Measurements from ENCODE around the gene KIAA1671.

Gene KIAA1671

DNA sequence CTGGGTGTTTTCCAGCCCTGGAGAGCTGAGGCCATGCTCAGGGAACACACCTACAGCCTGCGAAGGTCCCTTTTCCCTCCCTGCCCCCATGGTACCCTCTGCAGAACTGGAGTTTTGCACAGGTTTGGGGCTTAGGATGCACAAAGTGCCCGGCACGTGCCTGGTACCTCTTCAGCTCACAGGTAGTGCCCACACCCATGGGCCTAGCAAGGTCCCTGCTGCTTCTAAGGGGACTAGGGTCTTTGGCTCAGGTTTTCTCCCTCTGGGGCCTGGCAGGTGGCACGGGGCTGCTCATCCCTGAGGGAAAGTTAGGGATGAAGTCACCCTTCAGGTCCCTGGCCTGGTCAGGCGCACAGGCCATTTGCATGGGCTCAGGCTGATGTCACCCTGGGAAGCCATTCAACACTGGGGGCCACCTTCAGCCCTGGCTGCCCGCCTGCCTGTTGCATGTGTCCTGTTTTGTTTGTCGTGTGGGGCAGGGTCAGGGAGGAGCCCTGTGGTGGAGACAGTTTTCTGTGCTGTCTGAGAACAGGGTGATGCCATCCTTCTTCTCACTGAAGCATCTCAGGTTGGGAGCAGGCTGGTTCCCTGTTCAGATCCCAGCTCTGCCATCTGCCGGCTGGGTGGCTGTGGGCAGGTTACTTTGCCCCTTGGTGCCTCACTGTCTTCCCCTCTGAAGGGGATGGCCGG lies 178.8 kb downstream of the KIAA1671 start:
- Histone ChIP-seq H3K18ac (ENCODE audit: low read length) (no peak overlapping the region), H3K14ac (ENCODE audit: low read length) (no peak overlapping the region), H3K79me1 (ENCODE audit: low read length) (no peaks in the 10 kb centered on the region), H2BK120ac (ENCODE audit: insufficient read depth, low read length, poor library complexity) (no peak overlapping the region), H3K9me3 (ENCODE audit: insufficient read depth, low read depth, low read length) (no peaks in the 10 kb centered on the region), H4K8ac (ENCODE audit: low read depth, low read length) (no peak overlapping the region), H2BK5ac (ENCODE audit: low read depth, low read length, poor library complexity) (no peak overlapping the region), H2BK12ac (ENCODE audit: low read length) (no peak overlapping the region), H3K79me2 (ENCODE audit: control insufficient read depth, insufficient read depth, low read length, poor library complexity) (no peaks in the 10 kb centered on the region), H3K27ac (ENCODE audit: low read depth, low read length) (no peak overlapping the region), H3K4ac (ENCODE audit: low read depth, low read length) (no peak overlapping the region), H3K4me3 (ENCODE audit: low read depth, low read length) (no peak overlapping the region), H3K4me1 (ENCODE audit: control insufficient read depth in 1 of 2, insufficient read depth in 2 of 2, low read length in 2 of 2) (peaks cover 3 to 11% of the 10 kb centered on the region in 2 experiments), H3K27me3 (ENCODE audit: insufficient read depth, low read length) (no peaks in the 10 kb centered on the region), H3K4me2 (ENCODE audit: low read length) (no peak overlapping the region), H2AK5ac (ENCODE audit: low read length) (no peak overlapping the region), H3K9ac (ENCODE audit: low read length) (no peak overlapping the region), H3K36me3 (ENCODE audit: control insufficient read depth in 1 of 2, insufficient read depth in 2 of 2, low read length in 2 of 2) (peaks cover 2 to 3% of the 10 kb centered on the region in 2 experiments), H4K91ac (ENCODE audit: low read depth, low read length) (no peak overlapping the region), H3K23ac (ENCODE audit: low read length) (no peak overlapping the region), H2AFZ (ENCODE audit: insufficient read depth, low read length, poor library complexity) (no peak overlapping the region), H4K12ac (ENCODE audit: low read depth, low read length) (no peak overlapping the region)
- DNase-seq, result no peak
- WGBS (ENCODE audit: extremely low coverage, insufficient coverage, insufficient read length), result no CpG with 5 or more reads among the region's 9 CpGs

DNA sequence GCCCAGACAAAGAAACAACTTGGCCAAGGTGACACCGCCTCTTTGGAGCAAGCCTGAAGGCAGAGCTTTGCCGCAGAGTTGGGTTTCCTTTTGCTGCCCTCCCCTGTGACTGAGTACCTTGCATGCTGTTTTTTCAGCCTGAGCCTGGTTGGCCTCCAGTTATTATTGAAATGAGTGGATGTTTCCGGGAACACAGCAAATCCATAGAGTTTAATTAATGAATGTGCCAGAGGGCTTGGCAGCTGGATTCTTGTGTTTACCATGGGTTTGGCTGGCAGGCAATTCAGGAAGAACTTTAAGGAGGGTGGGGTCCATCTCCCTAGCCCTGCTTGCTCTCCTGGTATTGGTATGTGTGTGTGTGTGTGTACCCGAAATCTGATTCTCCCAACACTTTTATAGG lies 181.5 kb downstream of the KIAA1671 start:
- no peak overlapping the region for H2BK120ac ChIP-seq (ENCODE audit: insufficient read depth, low read length, poor library complexity)
- DNase-seq, result no peak
- H3K18ac ChIP-seq (ENCODE audit: low read length), result no peak overlapping the region
- H2BK12ac ChIP-seq (ENCODE audit: low read length), result no peak overlapping the region
- H3K4me1 ChIP-seq (ENCODE audit: control insufficient read depth in 1 of 2, insufficient read depth in 2 of 2, low read length in 2 of 2), result peaks cover 3 to 11% of the 10 kb centered on the region in 2 experiments
- H4K12ac ChIP-seq (ENCODE audit: low read depth, low read length), result no peak overlapping the region
- no peak overlapping the region for H3K4me3 ChIP-seq (ENCODE audit: low read depth, low read length)
- no peak overlapping the region for H3K14ac ChIP-seq (ENCODE audit: low read length)
- no peak overlapping the region for H4K8ac ChIP-seq (ENCODE audit: low read depth, low read length)
- no peak overlapping the region for H3K23ac ChIP-seq (ENCODE audit: low read length)
- no peak overlapping the region for H2BK5ac ChIP-seq (ENCODE audit: low read depth, low read length, poor library complexity)
- H3K9me3 ChIP-seq (ENCODE audit: insufficient read depth, low read depth, low read length), result no peaks in the 10 kb centered on the region
- no peak overlapping the region for H3K4me2 ChIP-seq (ENCODE audit: low read length)
- no peak overlapping the region for H2AFZ ChIP-seq (ENCODE audit: insufficient read depth, low read length, poor library complexity)
- peaks cover 0 to 2% of the 10 kb centered on the region in 2 experiments for H3K36me3 ChIP-seq (ENCODE audit: control insufficient read depth in 1 of 2, insufficient read depth in 2 of 2, low read length in 2 of 2)
- no peak overlapping the region for H3K9ac ChIP-seq (ENCODE audit: low read length)
- no peak overlapping the region for H3K27ac ChIP-seq (ENCODE audit: low read depth, low read length)
- H3K27me3 ChIP-seq (ENCODE audit: insufficient read depth, low read length), result no peaks in the 10 kb centered on the region
- H4K91ac ChIP-seq (ENCODE audit: low read depth, low read length), result no peak overlapping the region
- no CpG with 5 or more reads among the region's 4 CpGs for WGBS (ENCODE audit: extremely low coverage, insufficient coverage, insufficient read length)
- no peak overlapping the region for H3K4ac ChIP-seq (ENCODE audit: low read depth, low read length)
- no peaks in the 10 kb centered on the region for H3K79me2 ChIP-seq (ENCODE audit: control insufficient read depth, insufficient read depth, low read length, poor library complexity)
- no peaks in the 10 kb centered on the region for H3K79me1 ChIP-seq (ENCODE audit: low read length)
- H2AK5ac ChIP-seq (ENCODE audit: low read length), result no peak overlapping the region

DNA sequence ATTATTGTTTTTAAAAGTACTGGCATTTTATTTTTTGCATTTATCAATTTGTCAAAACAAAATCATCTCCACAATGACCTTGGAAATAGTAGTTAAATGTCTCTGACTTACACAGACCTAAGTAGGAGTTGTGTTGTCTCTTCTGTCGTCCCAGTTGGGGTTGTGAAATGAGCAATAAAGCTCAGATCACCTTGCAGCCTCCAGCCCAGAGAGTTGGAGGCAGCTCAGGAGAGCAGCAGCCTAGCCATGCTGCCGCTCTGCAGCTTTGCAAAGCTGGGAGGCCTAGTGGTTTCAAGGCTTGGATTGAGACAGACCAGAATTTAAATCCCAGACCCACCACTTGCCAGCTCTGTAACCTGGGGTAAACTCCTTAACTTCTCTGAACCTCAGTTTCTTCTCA lies 181.9 kb downstream of the KIAA1671 start:
- Histone ChIP-seq H3K79me1 (ENCODE audit: low read length) (no peaks in the 10 kb centered on the region), H4K91ac (ENCODE audit: low read depth, low read length) (no peak overlapping the region), H3K9ac (ENCODE audit: low read length) (no peak overlapping the region), H4K12ac (ENCODE audit: low read depth, low read length) (no peak overlapping the region), H3K27ac (ENCODE audit: low read depth, low read length) (no peak overlapping the region), H3K36me3 (ENCODE audit: control insufficient read depth in 1 of 2, insufficient read depth in 2 of 2, low read length in 2 of 2) (peaks cover 0 to 2% of the 10 kb centered on the region in 2 experiments), H2BK5ac (ENCODE audit: low read depth, low read length, poor library complexity) (no peak overlapping the region), H2AFZ (ENCODE audit: insufficient read depth, low read length, poor library complexity) (no peak overlapping the region), H2BK120ac (ENCODE audit: insufficient read depth, low read length, poor library complexity) (no peak overlapping the region), H2AK5ac (ENCODE audit: low read length) (no peak overlapping the region), H4K8ac (ENCODE audit: low read depth, low read length) (no peak overlapping the region), H3K4me2 (ENCODE audit: low read length) (no peak overlapping the region), H3K79me2 (ENCODE audit: control insufficient read depth, insufficient read depth, low read length, poor library complexity) (no peaks in the 10 kb centered on the region), H3K4ac (ENCODE audit: low read depth, low read length) (no peak overlapping the region), H3K9me3 (ENCODE audit: insufficient read depth, low read depth, low read length) (no peaks in the 10 kb centered on the region), H2BK12ac (ENCODE audit: low read length) (no peak overlapping the region), H3K23ac (ENCODE audit: low read length) (no peak overlapping the region), H3K14ac (ENCODE audit: low read length) (no peak overlapping the region), H3K4me3 (ENCODE audit: low read depth, low read length) (no peak overlapping the region), H3K4me1 (ENCODE audit: control insufficient read depth in 1 of 2, insufficient read depth in 2 of 2, low read length in 2 of 2) (peaks cover 3 to 11% of the 10 kb centered on the region in 2 experiments), H3K18ac (ENCODE audit: low read length) (no peak overlapping the region), H3K27me3 (ENCODE audit: insufficient read depth, low read length) (no peaks in the 10 kb centered on the region)
- no peak for DNase-seq
- no CpG with 5 or more reads among the region's 2 CpGs for WGBS (ENCODE audit: extremely low coverage, insufficient coverage, insufficient read length)

DNA sequence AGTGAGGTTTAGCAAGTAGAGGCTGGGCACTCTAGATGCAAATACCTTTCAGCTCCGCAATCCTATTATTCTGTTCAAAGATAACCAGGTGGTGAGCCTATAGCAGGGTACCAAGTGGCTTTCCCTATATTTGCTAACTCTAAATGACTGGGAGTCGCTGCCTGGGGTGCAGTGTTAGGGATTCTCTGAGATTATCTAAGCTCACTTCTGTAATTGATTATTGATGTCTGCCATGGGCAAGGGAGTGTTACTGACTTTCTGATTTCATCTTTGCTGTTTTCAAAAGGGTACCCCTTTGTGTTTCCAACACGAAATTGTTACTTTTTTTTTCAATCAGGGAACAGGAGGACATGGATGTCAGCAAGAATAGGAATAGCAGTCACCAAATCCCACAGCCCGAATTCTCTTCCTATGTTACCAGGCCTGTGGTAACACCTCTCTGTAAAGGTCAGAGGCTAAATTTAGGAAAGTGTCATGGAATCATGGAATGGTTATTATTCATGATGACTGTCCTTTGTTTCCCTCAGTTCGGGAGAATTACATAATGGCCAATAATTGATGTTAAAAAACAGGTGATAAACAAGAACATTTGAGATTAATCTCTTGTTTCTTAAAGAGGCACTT lies 184.5 kb downstream of the KIAA1671 start:
- H3K79me2 ChIP-seq (ENCODE audit: control insufficient read depth, insufficient read depth, low read length, poor library complexity), result no peaks in the 10 kb centered on the region
- no peak overlapping the region for H3K27ac ChIP-seq (ENCODE audit: low read depth, low read length)
- DNase-seq, result no peak
- peaks cover 0 to 2% of the 10 kb centered on the region in 2 experiments for H3K36me3 ChIP-seq (ENCODE audit: control insufficient read depth in 1 of 2, insufficient read depth in 2 of 2, low read length in 2 of 2)
- H3K18ac ChIP-seq (ENCODE audit: low read length), result no peak overlapping the region
- H3K14ac ChIP-seq (ENCODE audit: low read length), result no peak overlapping the region
- no peak overlapping the region for H3K4me2 ChIP-seq (ENCODE audit: low read length)
- no peak overlapping the region for H4K12ac ChIP-seq (ENCODE audit: low read depth, low read length)
- no peaks in the 10 kb centered on the region for H3K9me3 ChIP-seq (ENCODE audit: insufficient read depth, low read depth, low read length)
- no peak overlapping the region for H2BK12ac ChIP-seq (ENCODE audit: low read length)
- no peak overlapping the region for H2AK5ac ChIP-seq (ENCODE audit: low read length)
- no peaks in the 10 kb centered on the region for H3K27me3 ChIP-seq (ENCODE audit: insufficient read depth, low read length)
- no peak overlapping the region for H3K9ac ChIP-seq (ENCODE audit: low read length)
- no peak overlapping the region for H2BK120ac ChIP-seq (ENCODE audit: insufficient read depth, low read length, poor library complexity)
- no peak overlapping the region for H3K23ac ChIP-seq (ENCODE audit: low read length)
- no peak overlapping the region for H4K8ac ChIP-seq (ENCODE audit: low read depth, low read length)
- H3K4ac ChIP-seq (ENCODE audit: low read depth, low read length), result no peak overlapping the region
- no peak overlapping the region for H4K91ac ChIP-seq (ENCODE audit: low read depth, low read length)
- no peak overlapping the region for H2BK5ac ChIP-seq (ENCODE audit: low read depth, low read length, poor library complexity)
- peaks cover 0 to 3% of the 10 kb centered on the region in 2 experiments for H3K4me1 ChIP-seq (ENCODE audit: control insufficient read depth in 1 of 2, insufficient read depth in 2 of 2, low read length in 2 of 2)
- no CpG with 5 or more reads among the region's 5 CpGs for WGBS (ENCODE audit: extremely low coverage, insufficient coverage, insufficient read length)
- H2AFZ ChIP-seq (ENCODE audit: insufficient read depth, low read length, poor library complexity), result no peak overlapping the region
- H3K4me3 ChIP-seq (ENCODE audit: low read depth, low read length), result no peak overlapping the region
- H3K79me1 ChIP-seq (ENCODE audit: low read length), result no peaks in the 10 kb centered on the region
